HepG2 (cell line): ENCODE results near the gene ADAP2. TPM values are rescaled to one million over a fixed set of nuclear protein-coding genes. Genes with fewer than 3 reads are reported as not detected.
A peak's percentile ranks its signal among the peaks of the same experiment; 100 is the strongest.

Source experiments
- AHR ChIP-seq: IDR thresholded peaks from 2 replicates; pipeline ENCODE4 v1.6.1; 2018; ENCODE audit warnings: missing genetic modification reagents, missing compliant biosample characterization
- FOXP1 ChIP-seq, 2 experiments: fragments of 450-650 bp in 1 of 2; IDR thresholded peaks; 2 replicates each; pipeline ENCODE4 v1.6.1; 2017 to 2018; ENCODE audit warnings: antibody characterized with exemption in 1 of 2
- KAT2B ChIP-seq: fragments of 150-350 bp; IDR thresholded peaks from 2 replicates; pipeline ENCODE4 v1.6.1; 2014; ENCODE audit warnings: low read depth, low read length, borderline replicate concordance
- NFIC ChIP-seq: IDR thresholded peaks from 2 replicates; pipeline ENCODE4 v1.6.1; 2012; ENCODE audit warnings: mild to moderate bottlenecking, low read length, inconsistent platforms
- SKI ChIP-seq: fragments of 450-650 bp; IDR thresholded peaks from one replicate; pipeline ENCODE4 v1.6.1; 2018; ENCODE audit warnings: mild to moderate bottlenecking; ENCODE audit not compliant: partially characterized antibody
- SOX5 ChIP-seq: IDR thresholded peaks from 2 replicates; pipeline ENCODE4 v1.6.1; 2016; ENCODE audit warnings: borderline replicate concordance
- SP1 ChIP-seq, 2 experiments: fragments of 450-650 bp in 1 of 2; sonication (generic) in 1 of 2; formaldehyde crosslinking in 1 of 2; IDR thresholded peaks; 2 replicates each; pipeline versions ENCODE4 v1.4.0 to v1.6.1; 2016 to 2020; ENCODE audit warnings: missing genetic modification reagents in 1 of 2
- U2AF1 ChIP-seq: fragments of 200-400 bp; formaldehyde crosslinking; optimal IDR thresholded peaks from 2 replicates; pipeline ENCODE3; 2017; ENCODE audit warnings: mild to moderate bottlenecking, low read depth, low read length
- ZFP90 ChIP-seq: sonication (generic); formaldehyde crosslinking; IDR thresholded peaks from 2 replicates; pipeline ENCODE4 v1.8.0; 2022; ENCODE audit warnings: missing genetic modification reagents, mild to moderate bottlenecking, inconsistent platforms, borderline replicate concordance
- ZNF143 ChIP-seq: sonication (generic); formaldehyde crosslinking; IDR thresholded peaks from 2 replicates; pipeline ENCODE4 v1.4.0; 2020; ENCODE audit warnings: missing genetic modification reagents
- ZNF205 ChIP-seq: IDR thresholded peaks from 2 replicates; pipeline ENCODE4 v1.6.1; 2018; ENCODE audit warnings: missing biosample characterization, missing genetic modification reagents
- ZNF660 ChIP-seq: sonication (generic); formaldehyde crosslinking; IDR thresholded peaks from 2 replicates; pipeline ENCODE4 v1.5.1; 2020; ENCODE audit warnings: mild to moderate bottlenecking, low read depth, missing genetic modification reagents, borderline replicate concordance
- ZNF709 ChIP-seq: sonication (generic); formaldehyde crosslinking; IDR thresholded peaks from 2 replicates; pipeline ENCODE4 v1.5.0; 2020; ENCODE audit warnings: mild to moderate bottlenecking, missing genetic modification reagents
- ZSCAN21 ChIP-seq: sonication (generic); formaldehyde crosslinking; IDR thresholded peaks from 2 replicates; pipeline ENCODE4 v1.8.0; 2022; ENCODE audit warnings: mild to moderate bottlenecking, missing genetic modification reagents, moderate library complexity, borderline replicate concordance
- polyA plus RNA-seq, 8 experiments: library from polyadenylated mRNA; depleted of rRNA in 3 of 8; stranded (reverse) in 7 of 8; unstranded in 1 of 8; fragments of >200 nt; fragmentation: Illumina TruSeq in 4 of 8; extraction: Trizol in 4 of 8; gene quantifications; 2 replicates each; pipeline versions ENCODE4 v1.2.1 to v1.2.3, GENCODE V29; 2011 to 2016; ENCODE audit warnings: low read depth in 4 of 8, missing spikeins in 1 of 8, mixed read lengths in 1 of 8; ENCODE audit not compliant: insufficient read depth in 1 of 8
- total RNA-seq, 5 experiments: library from RNA; depleted of rRNA; stranded (reverse); fragments of >200 nt; fragmentation: Illumina TruSeq; extraction: Trizol; gene quantifications; 2 replicates each; pipeline ENCODE4 v1.2.3, GENCODE V29; 2016; ENCODE audit warnings: low read depth in 1 of 5
- TF ChIP-seq, protein P1 (sequence below): sonication (generic); formaldehyde crosslinking; IDR thresholded peaks from 2 replicates; pipeline ENCODE4 v1.4.0; 2020; ENCODE audit warnings: missing genetic modification reagents
- TF ChIP-seq, protein P2 (sequence below): sonication (generic); formaldehyde crosslinking; conservative IDR thresholded peaks from 2 replicates; pipeline ENCODE4 v1.8.1; 2023; ENCODE audit warnings: missing genetic modification reagents
- TF ChIP-seq, protein P3 (sequence below): sonication (generic); formaldehyde crosslinking; IDR thresholded peaks from 2 replicates; pipeline ENCODE4 v1.5.0; 2020; ENCODE audit warnings: mild to moderate bottlenecking, missing genetic modification reagents, borderline replicate concordance
- TF ChIP-seq, protein P4 (sequence below): sonication (generic); formaldehyde crosslinking; IDR thresholded peaks from 2 replicates; pipeline ENCODE4 v1.8.0; 2022; ENCODE audit warnings: missing genetic modification reagents, mild to moderate bottlenecking, borderline replicate concordance

Gene ADAP2
- total and polyA plus RNA-seq, 2 of the 13 experiments (the other 11 are each of a cell fraction or from before 2014, with no cell fraction given), result 0.51 to 0.70 TPM

DNA sequence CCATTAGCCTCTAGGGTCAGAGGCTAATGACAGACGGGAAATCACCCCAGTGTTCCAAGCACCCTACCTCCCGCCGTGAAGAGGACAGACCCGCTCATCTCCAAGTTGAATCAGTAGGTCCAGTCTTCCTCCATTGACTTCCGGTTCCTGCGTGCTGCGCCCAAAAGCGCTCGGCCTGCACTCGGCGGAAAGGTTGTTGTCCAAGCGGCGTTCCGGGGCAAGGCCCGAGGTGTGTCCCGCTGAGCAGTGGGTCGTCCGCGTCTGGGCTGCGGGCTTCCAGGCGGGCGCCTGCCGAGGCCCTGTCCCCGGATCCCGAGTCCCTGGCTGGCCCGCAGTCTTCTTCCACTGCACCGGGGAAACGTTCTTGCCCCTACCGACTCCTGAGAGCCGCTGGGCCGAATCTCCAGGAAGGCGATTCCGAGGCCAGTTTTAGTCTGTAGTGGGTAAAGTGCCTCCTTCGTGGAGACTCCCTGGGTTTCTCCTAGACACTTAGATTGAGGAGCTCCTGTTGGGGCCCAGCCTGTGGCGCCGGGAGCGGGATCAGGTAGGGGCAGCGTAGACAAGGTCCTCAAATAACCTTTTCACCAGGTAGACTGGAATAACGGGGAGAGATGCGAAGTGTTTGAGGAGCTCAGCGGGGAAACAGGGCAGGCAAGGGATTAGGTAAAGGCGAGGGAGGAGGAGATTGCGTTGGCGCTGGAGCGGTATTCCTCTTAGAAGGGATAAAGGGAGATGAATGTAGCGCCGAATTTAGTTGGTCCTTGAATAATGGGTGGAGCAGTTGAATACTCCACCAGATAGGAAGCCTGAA lies 15.4 kb upstream of the ADAP2 start, which contains the start of gene TEFM (continued):
- TF ChIP-seq, protein P1, sequence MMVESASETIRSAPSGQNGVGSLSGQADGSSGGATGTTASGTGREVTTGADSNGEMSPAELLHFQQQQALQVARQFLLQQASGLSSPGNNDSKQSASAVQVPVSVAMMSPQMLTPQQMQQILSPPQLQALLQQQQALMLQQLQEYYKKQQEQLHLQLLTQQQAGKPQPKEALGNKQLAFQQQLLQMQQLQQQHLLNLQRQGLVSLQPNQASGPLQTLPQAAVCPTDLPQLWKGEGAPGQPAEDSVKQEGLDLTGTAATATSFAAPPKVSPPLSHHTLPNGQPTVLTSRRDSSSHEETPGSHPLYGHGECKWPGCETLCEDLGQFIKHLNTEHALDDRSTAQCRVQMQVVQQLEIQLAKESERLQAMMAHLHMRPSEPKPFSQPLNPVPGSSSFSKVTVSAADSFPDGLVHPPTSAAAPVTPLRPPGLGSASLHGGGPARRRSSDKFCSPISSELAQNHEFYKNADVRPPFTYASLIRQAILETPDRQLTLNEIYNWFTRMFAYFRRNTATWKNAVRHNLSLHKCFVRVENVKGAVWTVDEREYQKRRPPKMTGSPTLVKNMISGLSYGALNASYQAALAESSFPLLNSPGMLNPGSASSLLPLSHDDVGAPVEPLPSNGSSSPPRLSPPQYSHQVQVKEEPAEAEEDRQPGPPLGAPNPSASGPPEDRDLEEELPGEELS, result peak; percentile 74
- TF ChIP-seq NFIC (no peak), KAT2B (no peak), ZSCAN21 (CRISPR knock-in tag) (peak; percentile 97), ZNF660 (CRISPR knock-in tag) (no peak), SKI (peak; percentile 68), ZNF143 (CRISPR knock-in tag) (peak; percentile 69), SOX5 (CRISPR knock-in tag) (peak; percentile 60; the same call in 1 of the 2 replicates), U2AF1 (no peak), ZNF709 (peak; percentile 90), FOXP1 (IDR thresholded peaks at IDR 0.05) (no peak), FOXP1 (CRISPR knock-in tag; IDR thresholded peaks at IDR 0.05) (peak; percentile 69), ZNF205 (CRISPR knock-in tag) (peak; percentile 90), AHR (peak; percentile 79; the same call in 1 of the 2 replicates), ZFP90 (CRISPR knock-in tag) (peak; percentile 91; the same call in 1 of the 2 replicates), SP1 (IDR thresholded peaks at IDR 0.05) (no peak), SP1 (CRISPR knock-in tag; IDR thresholded peaks at IDR 0.05) (peak; percentile 89)
- TF ChIP-seq, protein P2, sequence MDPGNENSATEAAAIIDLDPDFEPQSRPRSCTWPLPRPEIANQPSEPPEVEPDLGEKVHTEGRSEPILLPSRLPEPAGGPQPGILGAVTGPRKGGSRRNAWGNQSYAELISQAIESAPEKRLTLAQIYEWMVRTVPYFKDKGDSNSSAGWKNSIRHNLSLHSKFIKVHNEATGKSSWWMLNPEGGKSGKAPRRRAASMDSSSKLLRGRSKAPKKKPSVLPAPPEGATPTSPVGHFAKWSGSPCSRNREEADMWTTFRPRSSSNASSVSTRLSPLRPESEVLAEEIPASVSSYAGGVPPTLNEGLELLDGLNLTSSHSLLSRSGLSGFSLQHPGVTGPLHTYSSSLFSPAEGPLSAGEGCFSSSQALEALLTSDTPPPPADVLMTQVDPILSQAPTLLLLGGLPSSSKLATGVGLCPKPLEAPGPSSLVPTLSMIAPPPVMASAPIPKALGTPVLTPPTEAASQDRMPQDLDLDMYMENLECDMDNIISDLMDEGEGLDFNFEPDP (CRISPR knock-in tag), result no peak
- TF ChIP-seq, protein P3, sequence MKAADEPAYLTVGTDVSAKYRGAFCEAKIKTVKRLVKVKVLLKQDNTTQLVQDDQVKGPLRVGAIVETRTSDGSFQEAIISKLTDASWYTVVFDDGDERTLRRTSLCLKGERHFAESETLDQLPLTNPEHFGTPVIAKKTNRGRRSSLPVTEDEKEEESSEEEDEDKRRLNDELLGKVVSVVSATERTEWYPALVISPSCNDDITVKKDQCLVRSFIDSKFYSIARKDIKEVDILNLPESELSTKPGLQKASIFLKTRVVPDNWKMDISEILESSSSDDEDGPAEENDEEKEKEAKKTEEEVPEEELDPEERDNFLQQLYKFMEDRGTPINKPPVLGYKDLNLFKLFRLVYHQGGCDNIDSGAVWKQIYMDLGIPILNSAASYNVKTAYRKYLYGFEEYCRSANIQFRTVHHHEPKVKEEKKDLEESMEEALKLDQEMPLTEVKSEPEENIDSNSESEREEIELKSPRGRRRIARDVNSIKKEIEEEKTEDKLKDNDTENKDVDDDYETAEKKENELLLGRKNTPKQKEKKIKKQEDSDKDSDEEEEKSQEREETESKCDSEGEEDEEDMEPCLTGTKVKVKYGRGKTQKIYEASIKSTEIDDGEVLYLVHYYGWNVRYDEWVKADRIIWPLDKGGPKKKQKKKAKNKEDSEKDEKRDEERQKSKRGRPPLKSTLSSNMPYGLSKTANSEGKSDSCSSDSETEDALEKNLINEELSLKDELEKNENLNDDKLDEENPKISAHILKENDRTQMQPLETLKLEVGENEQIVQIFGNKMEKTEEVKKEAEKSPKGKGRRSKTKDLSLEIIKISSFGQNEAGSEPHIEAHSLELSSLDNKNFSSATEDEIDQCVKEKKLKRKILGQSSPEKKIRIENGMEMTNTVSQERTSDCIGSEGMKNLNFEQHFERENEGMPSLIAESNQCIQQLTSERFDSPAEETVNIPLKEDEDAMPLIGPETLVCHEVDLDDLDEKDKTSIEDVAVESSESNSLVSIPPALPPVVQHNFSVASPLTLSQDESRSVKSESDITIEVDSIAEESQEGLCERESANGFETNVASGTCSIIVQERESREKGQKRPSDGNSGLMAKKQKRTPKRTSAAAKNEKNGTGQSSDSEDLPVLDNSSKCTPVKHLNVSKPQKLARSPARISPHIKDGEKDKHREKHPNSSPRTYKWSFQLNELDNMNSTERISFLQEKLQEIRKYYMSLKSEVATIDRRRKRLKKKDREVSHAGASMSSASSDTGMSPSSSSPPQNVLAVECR, result peak; percentile 95
- TF ChIP-seq, protein P4, sequence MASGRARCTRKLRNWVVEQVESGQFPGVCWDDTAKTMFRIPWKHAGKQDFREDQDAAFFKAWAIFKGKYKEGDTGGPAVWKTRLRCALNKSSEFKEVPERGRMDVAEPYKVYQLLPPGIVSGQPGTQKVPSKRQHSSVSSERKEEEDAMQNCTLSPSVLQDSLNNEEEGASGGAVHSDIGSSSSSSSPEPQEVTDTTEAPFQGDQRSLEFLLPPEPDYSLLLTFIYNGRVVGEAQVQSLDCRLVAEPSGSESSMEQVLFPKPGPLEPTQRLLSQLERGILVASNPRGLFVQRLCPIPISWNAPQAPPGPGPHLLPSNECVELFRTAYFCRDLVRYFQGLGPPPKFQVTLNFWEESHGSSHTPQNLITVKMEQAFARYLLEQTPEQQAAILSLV (CRISPR knock-in tag), result peak; percentile 97
